ENCODE results near the gene RAE1.

Gene RAE1

DNA sequence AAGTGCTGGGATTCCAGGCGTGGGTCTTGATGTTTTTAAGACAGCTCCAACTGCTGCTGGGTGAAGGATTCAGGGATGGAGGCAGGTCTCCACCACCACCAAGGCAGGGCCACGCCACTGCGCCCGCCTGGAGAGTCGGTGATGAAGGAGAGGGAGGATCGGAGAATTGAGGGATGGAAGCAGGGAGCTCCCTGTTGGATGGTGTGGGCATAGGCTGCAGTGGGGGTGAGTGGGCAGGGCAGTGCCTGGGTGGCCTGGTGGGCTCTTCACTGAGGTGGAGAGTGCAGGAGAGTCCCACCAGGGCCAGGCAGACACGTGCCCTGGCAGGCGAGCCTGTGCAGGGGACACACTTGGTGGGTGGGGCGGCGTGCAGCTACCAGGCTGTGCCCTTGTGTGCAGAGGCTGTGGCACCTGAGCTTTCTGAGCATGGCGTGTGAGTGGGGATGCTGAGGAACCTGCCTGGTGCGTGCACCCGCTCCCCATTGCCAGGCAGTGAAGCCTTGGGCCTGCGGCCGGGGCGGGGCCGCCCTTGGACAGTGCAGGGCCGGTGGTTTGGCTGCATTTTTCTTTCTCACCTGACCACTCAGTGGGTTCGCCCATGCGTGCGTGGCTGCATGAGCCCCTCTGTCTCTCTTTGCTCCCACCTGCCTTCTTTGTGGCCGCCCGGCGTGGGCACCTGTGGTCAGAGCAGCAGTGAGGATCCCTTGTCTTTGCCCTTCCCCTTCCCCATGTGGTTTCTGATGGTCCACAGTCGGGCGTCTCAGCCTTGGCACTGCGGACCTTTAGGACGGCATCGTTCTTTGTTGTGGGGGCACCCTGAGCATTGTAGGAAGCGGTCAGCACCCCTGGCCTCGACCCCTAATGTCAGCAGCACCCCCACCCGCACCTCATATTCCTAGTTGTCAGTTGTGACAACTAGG, 51.4 kb downstream of the RAE1 start:
- no peak for FAIRE-seq

DNA sequence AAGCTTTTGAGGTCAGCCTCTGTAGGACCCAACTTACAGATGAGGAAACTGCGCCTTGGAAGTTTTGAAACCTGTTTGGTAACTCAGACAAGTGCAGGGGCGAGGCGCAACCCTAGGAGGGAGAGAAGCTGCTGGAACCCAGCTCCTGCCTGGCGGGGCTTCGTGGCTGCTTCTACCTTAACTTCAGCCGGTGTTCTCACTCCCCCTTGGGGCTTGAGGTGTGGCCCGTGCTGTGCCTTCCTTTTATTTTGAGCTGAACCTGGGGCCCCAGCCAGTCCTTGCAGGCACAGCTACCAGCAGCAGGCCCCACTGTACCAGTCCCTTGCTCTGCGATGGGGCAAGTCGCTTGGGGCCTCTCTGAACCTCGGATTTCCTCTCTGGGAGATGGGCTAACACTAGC, 52.2 kb downstream of the RAE1 start:
- FAIRE-seq = no peak

DNA sequence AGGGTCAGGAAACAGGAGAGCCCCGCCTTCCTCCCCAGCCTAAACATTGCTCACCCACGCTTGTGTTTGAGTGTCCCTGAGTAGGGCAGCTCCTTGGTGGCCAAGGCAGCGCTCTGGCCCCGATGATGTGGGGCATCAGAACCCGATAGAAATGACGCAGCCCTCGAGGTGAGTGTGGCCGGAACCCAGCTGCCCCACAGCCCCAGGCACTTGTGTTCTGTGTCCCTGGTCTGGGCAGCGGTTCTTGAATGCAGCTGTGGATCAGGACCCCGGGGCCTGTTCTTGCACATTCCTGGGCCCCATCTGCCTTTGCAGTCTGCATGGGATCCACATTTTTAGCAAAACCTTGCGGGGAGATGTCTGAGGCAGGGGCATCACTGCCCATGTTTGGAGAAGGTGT, 53.0 kb downstream of the RAE1 start:
- FAIRE-seq = no peak

DNA sequence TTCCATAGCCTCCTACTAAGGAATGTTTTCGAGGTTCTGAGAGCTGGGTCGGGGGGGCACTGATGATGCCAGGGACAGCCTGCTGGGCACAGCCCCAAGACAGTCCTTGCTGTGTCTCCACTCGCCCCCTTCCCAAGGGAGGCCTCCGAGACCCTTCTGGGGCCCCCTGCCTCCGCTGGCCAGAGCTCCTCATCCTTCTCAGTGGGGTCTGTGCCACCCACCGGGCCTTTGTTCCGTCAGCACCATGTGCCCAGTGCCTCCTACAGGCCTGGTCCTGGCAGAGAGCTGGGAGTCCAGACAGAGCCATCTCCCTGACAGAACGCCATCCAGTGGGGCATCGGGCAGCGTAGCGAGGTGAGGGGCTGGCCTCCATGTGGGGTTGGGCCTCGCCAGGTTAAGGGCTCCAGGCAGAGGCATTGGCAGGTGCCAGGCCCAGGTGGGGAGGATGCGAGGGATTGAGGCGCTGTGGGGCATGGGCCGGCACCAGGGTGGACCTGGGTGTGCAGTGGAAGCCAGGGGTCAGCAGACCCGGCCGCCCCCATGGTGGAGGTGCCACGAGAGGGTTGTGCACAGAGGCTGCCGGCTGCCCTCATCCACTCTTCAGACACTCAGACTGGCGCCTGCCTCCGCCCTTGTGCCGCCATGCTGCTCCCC, 53.5 kb downstream of the RAE1 start:
- no peak for FAIRE-seq

DNA sequence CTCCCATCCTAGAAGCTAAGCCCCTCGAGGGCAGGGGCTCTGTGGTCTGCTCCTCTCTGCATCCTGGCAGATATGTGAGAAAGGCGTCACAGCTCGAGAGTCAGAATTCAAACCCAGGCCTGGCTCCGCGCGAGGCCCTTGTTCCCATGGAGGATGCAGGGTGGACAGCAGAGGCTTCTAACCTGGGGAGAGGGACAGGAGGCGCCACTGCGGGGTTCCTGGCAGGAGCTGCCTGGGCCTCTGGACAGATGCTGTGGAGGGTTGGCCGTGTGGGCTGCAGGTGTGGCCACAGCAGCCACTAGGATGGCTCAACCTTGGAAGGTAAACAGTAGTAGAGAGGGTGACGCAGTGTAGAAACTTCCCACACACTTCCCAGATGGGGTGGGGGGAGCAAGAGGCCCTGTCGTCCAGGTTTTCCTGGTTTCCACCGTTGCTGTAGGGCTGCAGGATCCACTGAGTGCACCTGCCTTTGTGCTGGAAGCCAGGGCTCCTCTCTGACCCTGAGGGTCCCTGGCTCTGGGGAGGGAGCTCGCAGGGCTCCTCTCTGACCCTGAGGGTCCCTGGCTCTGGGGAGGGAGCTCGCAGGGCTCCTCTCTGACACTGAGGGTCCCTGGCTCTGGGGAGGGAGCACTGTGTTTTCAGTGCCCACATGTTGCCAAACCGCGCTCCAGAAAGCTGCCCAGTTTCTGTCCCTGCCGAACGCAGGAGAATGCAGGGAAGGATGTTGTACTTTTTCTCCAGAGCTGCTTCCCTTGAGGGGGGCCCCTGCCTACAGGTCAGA, 54.4 kb downstream of the RAE1 start:
- FAIRE-seq = no peak

DNA sequence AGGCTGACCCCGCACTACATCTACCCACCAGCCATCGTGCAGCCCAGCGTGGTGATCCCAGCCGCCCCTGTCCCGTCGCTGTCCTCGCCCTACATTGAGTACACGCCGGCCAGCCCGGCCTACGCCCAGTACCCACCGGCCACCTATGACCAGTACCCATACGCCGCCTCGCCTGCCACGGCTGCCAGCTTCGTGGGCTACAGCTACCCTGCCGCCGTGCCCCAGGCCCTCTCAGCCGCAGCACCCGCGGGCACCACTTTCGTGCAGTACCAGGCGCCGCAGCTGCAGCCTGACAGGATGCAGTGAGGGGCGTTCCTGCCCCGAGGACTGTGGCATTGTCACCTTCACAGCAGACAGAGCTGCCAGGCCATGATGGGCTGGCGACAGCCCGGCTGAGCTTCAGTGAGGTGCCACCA, 56.5 kb downstream of the RAE1 start:
- no peak for FAIRE-seq

DNA sequence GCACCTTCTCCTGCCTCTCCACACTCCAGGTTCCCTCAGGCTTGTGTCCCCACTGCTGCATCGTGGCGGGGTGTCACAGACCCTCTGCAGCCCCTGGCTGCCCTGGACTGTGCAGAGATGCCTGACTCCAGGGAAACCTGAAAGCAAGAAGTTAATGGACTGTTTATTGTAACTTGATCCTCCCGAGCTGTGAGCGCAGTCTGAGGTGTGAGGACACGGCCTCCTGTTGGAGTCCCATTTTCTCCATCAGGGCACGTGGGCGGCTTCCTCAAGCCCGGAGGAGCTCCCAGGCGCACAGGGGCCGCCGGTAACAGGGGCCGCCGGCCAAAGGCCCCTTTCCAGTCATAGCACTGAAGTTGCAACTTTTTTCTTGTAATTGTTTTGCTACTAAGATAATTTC, 57.1 kb downstream of the RAE1 start:
- FAIRE-seq = no peak

DNA sequence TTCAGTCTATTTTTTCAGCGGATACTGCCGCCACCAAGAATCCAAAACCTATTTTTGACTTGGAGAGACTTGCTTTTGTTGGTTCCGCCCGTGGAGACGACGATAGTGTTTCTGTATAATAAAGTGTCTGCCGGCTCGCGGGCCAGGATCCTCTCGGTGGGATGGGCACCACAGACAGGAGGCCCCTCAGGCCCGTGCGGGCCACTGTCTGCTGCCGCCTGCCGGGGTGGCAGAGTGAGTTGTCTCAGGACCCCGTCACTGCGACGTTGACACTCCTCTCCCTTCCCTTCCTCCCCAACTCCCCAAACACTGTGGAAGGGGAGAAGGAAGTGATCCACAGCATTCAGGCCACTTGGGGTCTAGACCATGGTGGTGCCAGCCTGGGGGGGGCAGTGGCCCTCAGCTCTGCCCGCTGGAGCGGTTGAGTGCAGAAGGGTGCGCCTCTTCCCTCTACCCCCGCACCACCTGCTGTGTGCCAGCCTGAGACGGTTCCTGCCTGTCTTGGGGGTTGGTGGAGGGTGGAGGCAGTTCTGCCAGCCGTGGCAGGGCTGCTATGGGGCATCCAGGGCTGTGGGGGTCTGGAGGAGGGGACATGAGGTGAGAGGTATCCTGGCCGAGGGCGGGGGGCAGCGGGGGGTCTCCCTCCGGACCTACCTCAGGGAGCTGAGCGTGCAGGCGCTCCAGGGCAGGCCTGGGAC, 57.6 kb downstream of the RAE1 start:
- FAIRE-seq = no peak

DNA sequence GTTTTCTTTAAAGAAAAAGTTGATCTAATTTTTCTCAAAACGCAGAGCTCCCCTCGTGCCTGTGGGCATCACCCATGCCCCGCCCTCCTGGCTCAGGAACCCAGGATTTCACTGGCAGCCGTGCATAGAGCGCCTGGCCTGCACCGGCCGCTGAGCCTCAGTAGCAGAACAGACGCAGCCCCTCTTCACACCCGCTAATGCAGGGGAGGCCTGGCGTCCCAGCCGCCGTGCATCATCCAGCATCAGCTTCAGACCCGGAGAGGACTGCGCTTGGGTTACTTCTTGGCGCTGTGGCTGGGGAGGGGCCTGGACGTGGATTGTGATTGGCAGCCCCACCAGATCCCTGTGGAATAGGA, 58.2 kb downstream of the RAE1 start:
- FAIRE-seq = no peak

DNA sequence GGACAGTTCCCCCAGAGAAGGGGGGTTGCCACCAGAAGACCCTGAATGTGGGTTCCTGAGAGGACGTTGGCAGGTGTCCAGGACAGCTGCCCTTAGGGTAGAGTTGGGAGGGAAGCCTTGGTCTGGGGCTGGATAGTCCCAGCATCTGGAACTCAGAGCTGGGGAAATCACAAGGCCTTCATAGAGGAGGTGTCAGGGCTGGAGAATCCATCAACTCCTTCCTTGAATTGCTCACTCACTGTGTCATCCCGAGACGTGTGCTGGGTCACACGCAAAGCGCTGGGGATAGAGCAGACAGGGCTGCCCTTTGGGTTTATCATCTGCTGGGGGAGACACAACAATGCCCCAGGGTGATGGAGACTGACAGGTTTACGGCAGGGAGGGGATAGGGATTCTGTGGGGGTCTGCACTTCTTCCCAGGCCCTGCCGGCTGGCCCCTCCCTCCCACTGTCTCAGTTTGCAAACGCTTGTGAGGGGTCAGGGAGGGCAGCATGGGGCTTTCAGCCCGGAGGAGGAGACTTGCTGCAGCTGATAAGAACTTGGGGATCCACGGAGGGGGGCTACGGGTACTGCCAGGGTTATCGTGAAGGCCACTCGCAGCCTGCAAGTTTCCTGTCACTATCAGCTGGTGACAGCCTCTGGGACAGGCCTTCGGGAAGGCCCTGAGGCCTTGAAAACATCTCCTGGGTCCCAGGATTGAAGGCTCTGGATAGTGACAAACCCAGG, 58.8 kb downstream of the RAE1 start:
- FAIRE-seq = no peak

DNA sequence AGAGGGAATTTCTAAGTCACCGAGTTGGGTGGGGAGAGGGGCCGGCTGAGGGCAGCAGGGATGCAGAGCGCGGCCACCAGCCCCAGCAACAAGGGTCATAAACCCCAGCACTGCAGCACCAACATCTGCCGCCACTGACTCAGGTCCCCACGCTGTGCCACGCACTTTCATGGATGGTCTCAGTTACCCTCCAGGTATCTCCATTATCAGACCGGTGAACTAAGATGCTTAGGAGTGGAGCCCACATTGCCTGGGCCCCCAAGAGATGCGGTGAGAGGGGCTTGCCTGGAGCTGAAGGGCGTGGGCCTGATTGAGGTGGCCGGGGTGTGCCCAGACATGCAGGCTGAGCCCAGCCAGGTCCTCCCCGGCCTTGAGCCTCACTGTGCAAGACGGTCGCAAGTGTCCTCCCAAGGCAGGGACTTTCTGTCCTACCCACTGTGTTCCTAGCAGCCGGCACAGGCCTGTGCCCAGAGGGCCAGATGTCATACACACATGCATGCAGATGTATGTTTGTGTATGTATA, 59.4 kb downstream of the RAE1 start:
- no peak for FAIRE-seq

DNA sequence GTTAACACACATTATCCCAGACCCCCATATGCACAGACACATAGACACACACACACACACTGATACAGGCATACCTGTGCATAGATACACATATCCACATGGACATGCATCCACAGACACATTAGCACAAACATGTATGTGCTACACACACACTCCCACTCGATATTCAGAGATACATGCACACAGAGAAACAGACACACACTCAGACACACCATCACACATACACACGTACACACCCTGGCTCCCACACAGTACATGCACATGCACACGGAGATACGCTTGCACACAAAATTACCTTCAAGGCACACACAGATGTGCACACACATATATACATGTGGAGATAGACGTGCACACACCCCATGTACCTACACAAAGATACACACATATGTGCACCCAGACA, 59.9 kb downstream of the RAE1 start:
- no peak for FAIRE-seq

DNA sequence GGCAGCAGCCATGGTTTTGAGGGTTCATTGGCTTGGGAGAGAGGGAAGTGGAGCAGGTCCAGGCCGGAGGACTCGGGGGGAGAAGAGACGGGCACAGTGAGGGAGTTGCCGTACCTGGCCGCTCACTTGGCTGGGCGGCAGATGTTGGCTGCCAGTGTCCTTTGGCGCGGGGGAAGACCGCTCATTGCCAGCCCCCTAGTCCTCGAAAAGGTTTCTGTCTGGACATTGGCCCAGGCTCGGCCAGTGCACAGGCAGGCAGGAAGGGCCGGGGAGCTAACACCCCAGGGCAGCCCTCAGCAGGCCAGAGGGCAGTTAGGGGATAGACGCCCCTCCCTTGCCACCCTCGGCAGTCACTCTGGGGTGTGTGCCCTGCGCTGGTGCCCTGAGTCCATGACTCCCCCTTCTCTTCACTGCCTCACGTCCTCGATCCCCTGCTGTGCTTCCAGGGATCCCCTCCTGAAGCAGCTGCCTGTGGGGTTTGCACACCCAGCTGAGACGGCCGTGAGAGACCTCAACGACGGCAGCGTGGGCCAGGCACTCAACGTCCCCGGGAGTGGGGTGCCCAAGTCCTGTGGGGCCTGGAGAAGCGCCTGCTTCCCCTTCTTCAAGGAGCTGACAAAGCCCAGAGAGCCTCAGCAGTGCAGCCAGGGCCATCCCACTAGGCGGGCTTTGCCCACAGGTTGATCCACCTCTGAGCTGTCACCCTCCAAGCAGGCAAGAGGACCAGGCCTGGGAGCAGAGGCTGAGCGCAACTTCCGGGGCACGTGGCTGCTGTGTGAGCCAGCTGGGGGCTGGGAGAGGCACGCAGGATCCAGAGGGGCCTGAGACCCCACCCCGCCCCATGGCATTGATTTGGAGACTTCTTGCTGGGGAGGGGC, 60.6 kb downstream of the RAE1 start:
- FAIRE-seq = no peak

DNA sequence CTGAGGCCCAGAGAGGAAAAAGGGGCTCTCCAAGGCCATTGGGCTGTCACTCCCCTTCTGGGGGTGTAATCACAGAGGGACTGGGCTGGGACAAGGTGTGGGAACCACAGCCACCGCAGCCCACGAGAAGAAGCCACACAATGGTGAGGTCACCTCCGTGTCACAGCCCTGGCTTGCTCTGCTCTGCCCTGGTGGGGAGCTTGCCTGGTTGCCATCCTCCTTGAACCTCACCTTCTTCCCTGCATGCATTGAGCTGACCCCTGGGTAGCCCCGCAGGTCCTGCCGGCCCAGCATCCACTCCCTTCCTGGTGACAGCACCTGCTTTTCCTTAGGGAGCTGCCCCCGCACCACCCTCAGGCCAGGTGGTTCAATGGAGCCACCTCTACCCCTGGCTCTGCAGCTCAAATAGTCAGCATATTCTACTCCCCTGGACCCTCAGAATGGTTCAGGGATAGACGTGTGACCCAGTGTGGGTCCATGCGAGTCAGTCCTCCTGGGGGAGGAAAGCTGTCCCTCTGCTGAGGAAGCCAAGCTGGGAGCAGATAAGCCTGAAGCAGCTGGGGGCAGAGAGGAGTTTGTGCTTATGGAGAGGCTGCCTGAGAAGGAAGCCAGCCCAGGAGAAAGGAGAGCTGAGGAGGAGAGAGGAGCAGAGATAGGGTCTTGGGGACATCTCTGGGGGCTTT, 61.4 kb downstream of the RAE1 start:
- FAIRE-seq = no peak

DNA sequence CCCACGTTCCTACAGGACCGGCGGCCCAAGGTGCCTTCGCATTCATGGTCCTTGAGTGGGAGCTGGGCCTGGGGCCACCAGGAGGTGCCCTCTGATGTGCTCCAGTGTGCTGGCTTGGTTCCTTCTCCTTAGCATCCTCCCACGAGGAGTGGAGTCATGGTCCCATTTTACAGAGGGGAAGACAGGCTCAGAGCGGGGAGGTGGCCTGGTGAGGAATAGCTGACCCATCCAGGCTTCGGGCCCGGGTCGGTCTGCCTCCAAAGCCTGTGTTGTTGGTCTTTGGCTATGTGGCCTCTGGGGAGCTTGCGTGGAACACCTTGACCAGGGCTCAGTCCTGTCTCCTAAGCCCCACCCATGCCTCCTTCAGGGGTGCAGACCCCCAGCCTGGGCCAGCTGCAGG, 62.9 kb downstream of the RAE1 start:
- no peak for FAIRE-seq

DNA sequence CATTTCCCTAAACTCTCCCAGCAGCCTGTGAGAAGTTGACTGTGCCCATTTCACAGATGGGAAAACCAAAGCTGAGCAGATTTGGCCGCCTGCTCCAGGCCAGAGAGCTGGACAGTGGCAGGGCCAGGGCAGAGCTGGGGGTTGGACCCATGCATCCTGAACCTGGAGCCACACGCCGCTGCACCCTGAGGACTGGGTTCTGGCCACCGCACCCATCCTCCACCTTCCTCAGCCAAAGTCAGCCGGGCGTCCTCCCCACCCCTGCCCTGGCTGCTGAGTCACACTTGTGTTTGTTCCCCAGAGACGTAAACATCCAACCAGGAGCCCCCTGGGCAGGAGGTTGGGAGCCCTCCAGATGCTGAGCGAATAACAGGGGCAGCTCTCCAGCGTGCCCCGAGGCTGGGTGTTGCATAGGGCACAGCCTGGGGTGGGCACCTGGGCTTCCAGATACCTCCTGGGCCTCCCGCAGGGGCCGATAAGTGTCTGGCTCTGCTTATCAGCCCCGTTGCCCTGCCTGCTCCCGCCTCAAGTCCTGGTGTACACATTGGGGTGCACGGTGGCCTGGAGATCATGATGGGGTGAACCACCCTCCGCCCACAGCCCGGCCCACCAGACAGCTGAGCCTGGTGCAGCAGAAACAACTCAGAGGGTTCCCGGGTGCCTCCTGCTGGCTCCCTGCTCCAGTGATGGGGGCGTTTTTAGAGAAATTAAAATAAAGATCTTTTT, 64.0 kb downstream of the RAE1 start:
- no peak for FAIRE-seq

DNA sequence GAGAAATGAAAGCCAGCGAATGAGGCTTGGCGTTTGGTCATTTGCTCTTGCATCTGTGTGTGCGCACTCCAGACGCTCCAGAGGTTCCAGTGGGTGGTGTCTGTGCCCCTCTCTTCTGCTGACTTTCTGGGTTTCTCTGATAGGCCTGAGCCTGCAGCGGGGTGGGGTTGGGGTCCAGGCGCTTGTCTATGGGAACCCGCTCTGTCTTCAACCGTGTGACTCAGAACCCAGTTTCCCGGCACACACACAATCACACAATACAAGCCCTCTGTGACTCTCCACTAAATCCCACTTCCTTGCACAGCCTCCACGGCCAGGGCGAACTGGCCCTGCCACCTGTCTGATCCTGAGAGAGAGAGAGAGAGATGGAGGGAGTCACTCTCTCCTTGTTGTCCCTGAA, 64.7 kb downstream of the RAE1 start:
- no peak for FAIRE-seq

DNA sequence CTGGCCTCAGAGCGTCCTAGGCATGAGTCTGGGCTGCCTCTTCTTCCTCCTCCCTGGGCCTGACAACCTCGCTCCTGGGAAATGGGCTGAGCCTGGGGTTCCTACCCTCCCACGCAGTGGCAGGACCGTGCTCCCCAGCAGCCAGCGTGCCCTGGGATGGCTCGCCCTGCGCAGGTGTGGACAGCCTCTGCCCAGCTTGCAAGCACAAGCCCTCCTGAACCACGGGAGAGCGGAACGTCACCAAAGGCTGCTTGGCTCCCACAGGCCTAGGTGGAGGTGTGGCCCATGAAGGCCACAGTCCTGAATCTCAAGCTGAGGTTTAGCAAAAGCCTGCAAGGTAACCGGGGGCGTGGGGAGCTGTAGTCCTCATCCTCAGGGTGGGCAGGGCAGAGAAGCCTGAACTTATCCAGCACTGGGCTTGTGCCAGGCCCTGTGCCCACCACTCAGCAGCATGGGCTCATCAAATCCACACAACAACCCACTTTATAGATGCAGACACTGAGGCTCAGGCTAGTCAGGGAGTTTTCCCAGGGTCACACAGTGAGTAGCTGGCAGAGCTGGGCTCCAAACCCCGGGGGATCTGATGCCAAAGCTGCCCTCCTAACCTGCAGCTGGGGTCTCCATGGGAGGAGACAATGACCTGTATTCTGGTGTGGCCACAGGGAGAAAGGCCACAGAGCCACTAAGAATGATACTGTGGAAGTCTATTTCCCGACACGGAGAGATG, 65.4 kb downstream of the RAE1 start:
- FAIRE-seq = no peak

DNA sequence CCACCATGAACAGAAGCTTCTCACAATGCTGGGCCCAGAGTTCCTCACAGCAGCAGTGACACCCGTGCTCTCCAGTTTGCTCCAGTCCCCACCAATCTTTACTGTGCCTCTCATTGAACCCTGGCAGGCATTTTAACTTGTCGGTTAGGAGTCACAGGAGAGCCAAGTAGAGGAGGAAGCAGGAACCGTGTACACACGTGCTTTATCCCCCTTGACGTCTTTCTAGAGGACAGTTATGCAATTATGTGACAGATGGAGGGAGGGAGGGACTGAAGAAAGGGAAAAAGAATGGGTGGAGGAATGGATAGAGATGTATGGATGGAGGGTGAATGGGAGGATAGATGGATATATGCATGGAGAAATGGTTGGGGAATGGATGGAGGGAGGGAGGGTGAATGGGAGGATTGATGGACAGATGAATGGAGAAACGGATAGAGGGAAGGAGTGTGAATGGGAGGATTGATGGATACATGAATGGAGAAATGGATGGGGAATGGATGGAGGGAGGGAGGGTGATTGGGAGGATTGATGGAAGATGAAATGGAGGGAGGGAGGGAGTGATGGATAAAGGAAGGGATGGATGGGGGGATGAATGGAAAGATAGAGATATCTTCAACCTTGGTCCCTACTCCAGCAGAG, 66.1 kb downstream of the RAE1 start:
- FAIRE-seq = no peak

Measured in islet of Langerhans (tissue), 1 donor.